Stimulated activated CD8-positive, alpha-beta memory T cell treated with anti-CD3 and anti-CD28 coated beads, Interleukin-15, amount 100 ng/mL, for 48 hours (primary cell): ENCODE results near the gene CALM1.

ENCODE experiments used
- DNase-seq, 2 donors: peaks; one replicate each; pipeline ENCODE4 v3.0.0-alpha.2; 2020; ENCODE audit warnings: low read depth in 2 of 2

Gene CALM1

GRCh38 chr14:90396341-90397339, at the start of gene CALM1:
CALM1 (plus strand) TSS chr14:90397029; CDS start chr14:90397231, 202 bp downstream.
- peak; percentile 89 to 93 for DNase-seq

GRCh38 chr14:90348270-90348669, 48.6 kb upstream of the CALM1 start:
- DNase-seq = no peak

GRCh38 chr14:90349739-90350138, 47.1 kb upstream of the CALM1 start:
- DNase-seq = no peak

GRCh38 chr14:90354551-90355298, 42.1 kb upstream of the CALM1 start:
- no peak for DNase-seq

- DNase-seq = no peak
These were observed 41.0 kb upstream of the CALM1 start for GRCh38 chr14:90355540-90356518.

GRCh38 chr14:90356925-90357324, 39.9 kb upstream of the CALM1 start:
- DNase-seq = no peak

- DNase-seq = no peak
These were observed 38.5 kb upstream of the CALM1 start for GRCh38 chr14:90358359-90358758.

- DNase-seq = no peak
These were observed 34.8 kb upstream of the CALM1 start for GRCh38 chr14:90361865-90362557.

GRCh38 chr14:90362558-90362896, 34.3 kb upstream of the CALM1 start:
- no peak for DNase-seq

- DNase-seq = no peak
These were observed 27.7 kb upstream of the CALM1 start for GRCh38 chr14:90368946-90369721.

GRCh38 chr14:90373887-90374286, 22.9 kb upstream of the CALM1 start:
- DNase-seq = no peak

GRCh38 chr14:90374813-90375212, 22.0 kb upstream of the CALM1 start:
- no peak for DNase-seq

- no peak for DNase-seq
These were observed 20.9 kb upstream of the CALM1 start for GRCh38 chr14:90375934-90376333.

- no peak for DNase-seq
These were observed 18.6 kb upstream of the CALM1 start for GRCh38 chr14:90378249-90378648.

- no peak for DNase-seq
These were observed 17.7 kb upstream of the CALM1 start for GRCh38 chr14:90379106-90379505.

- DNase-seq = no peak
These were observed 15.6 kb upstream of the CALM1 start for GRCh38 chr14:90381011-90381786.

- DNase-seq = no peak
These were observed 14.8 kb upstream of the CALM1 start for GRCh38 chr14:90381999-90382451.

GRCh38 chr14:90382491-90383125, 14.2 kb upstream of the CALM1 start:
- peak; percentile 50 to 54 for DNase-seq
